Lower leg skin (tissue), 3 donors: ENCODE results near the gene PLD3.

Source experiments
- POLR2A ChIP-seq, 2 donors: fragments of 450-650 bp; IDR thresholded peaks; one replicate each; pipeline ENCODE4 v1.6.1; 2016 to 2017; ENCODE audit warnings: antibody characterized with exemption in 2 of 2, mild to moderate bottlenecking in 1 of 2, moderate library complexity in 1 of 2
- TF ChIP-seq, protein P1 (sequence below), 3 donors: fragments of 450-650 bp; IDR thresholded peaks; one replicate each; pipeline ENCODE4 v1.5.1; 2016; ENCODE audit warnings: antibody characterized with exemption in 3 of 3, mild to moderate bottlenecking in 3 of 3, moderate library complexity in 2 of 3

DNA sequence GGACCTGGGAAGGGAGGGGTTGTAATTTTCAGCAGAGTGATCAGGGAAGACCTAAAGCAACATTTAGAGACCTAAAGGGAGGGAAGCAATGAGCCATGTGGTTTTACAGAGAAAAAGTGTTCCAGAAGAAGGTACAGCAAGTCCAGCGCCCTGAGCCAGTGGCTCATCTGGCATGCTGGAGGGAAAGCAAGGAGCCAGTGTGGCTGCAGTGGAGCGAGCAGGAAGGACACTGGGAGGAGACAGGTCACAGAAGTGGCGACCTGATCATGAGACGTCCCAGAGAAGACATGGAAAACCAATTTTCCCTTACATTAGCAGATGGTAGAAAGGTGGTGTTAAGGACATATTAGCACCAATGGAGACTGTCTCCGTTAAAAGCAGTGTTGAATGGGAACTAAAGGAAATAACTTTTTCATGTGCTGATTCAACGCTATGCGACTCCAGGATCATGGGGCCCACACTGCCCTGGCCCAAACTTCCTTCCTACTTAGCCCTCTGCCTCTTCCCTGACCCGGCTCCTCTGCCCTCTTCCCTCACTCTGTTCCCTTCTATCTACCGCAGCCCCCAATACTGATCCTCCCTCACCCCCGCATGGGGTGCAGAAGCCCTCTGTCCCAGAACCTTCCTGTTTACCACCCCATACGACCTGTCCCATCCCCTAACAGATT, 5.7 kb upstream of the PLD3 start:
- TF ChIP-seq, protein P1, sequence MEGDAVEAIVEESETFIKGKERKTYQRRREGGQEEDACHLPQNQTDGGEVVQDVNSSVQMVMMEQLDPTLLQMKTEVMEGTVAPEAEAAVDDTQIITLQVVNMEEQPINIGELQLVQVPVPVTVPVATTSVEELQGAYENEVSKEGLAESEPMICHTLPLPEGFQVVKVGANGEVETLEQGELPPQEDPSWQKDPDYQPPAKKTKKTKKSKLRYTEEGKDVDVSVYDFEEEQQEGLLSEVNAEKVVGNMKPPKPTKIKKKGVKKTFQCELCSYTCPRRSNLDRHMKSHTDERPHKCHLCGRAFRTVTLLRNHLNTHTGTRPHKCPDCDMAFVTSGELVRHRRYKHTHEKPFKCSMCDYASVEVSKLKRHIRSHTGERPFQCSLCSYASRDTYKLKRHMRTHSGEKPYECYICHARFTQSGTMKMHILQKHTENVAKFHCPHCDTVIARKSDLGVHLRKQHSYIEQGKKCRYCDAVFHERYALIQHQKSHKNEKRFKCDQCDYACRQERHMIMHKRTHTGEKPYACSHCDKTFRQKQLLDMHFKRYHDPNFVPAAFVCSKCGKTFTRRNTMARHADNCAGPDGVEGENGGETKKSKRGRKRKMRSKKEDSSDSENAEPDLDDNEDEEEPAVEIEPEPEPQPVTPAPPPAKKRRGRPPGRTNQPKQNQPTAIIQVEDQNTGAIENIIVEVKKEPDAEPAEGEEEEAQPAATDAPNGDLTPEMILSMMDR (IDR thresholded peaks at IDR 0.05), result no peak
- TF ChIP-seq POLR2A (IDR thresholded peaks at IDR 0.05), result no peak
